Duodenal mucosa (tissue), 2 donors: ENCODE measurements around the gene CD8B.
A peak's percentile ranks its signal among the peaks of the same experiment; 100 is the strongest.
"Not testable (repeated sequence)": the region's sequence is repeated elsewhere in the genome, so short reads cannot be mapped to it uniquely, and the experiment has no call there.

Experiments
- H3K27ac ChIP-seq: one replicate; pipeline ENCODE4 v1.7.0; 2013; ENCODE audit warnings: low read depth, low read length
- H3K27me3 ChIP-seq, 2 donors: one replicate each; pipeline ENCODE4 v1.7.0; 2013; ENCODE audit warnings: low read length in 2 of 2, control low read depth in 1 of 2; ENCODE audit not compliant: insufficient read depth in 2 of 2, control insufficient read depth in 1 of 2
- H3K36me3 ChIP-seq, 2 donors: one replicate each; pipeline ENCODE4 v1.7.0; 2013; ENCODE audit warnings: low read length in 2 of 2, control low read depth in 1 of 2; ENCODE audit not compliant: insufficient read depth in 2 of 2, control insufficient read depth in 1 of 2
- H3K4me1 ChIP-seq, 2 donors: one replicate each; pipeline ENCODE4 v1.7.0; 2013; ENCODE audit warnings: low read length in 2 of 2, control low read depth in 1 of 2; ENCODE audit not compliant: insufficient read depth in 2 of 2, control insufficient read depth in 1 of 2
- H3K4me3 ChIP-seq, 2 donors: one replicate each; pipeline ENCODE4 v1.7.0; 2013; ENCODE audit warnings: low read length in 2 of 2, low read depth in 1 of 2
- H3K9ac ChIP-seq, 2 donors: one replicate each; pipeline ENCODE4 v1.7.0; 2013; ENCODE audit warnings: low read length in 2 of 2, low read depth in 1 of 2
- H3K9me3 ChIP-seq, 2 donors: one replicate each; pipeline ENCODE4 v1.7.0; 2013; ENCODE audit warnings: low read length in 2 of 2, control low read depth in 1 of 2; ENCODE audit not compliant: control insufficient read depth in 1 of 2

Gene CD8B

GRCh38 chr2:86861628-86862379 is at the start of gene CD8B:
TSS of gene CD8B (minus strand) at chr2:86861886. CDS start at chr2:86861865, 21 bp downstream.
- not testable (repeated sequence) for H3K9me3 ChIP-seq, H3K27me3 ChIP-seq, H3K27ac ChIP-seq, H3K4me1 ChIP-seq, H3K9ac ChIP-seq, H3K36me3 ChIP-seq
- peak within 1 kb of the TSS in 1 of 2 donors; percentile 50 for H3K4me3 ChIP-seq

- H3K9ac ChIP-seq, H3K4me3 ChIP-seq, H3K36me3 ChIP-seq: not testable (repeated sequence)
Measured at GRCh38 chr2:86905868-86906267, 44.2 kb upstream of the CD8B start.

GRCh38 chr2:86900687-86901086 is 39.0 kb upstream of the CD8B start:
- not testable (repeated sequence) for H3K27ac ChIP-seq, H3K9me3 ChIP-seq

More at GRCh38 chr2:86905868-86906267, 44.2 kb upstream of the CD8B start:
- H3K27ac ChIP-seq, H3K27me3 ChIP-seq, H3K4me1 ChIP-seq, H3K9me3 ChIP-seq: not testable (repeated sequence)

GRCh38 chr2:86886026-86886425 is 24.3 kb upstream of the CD8B start:
- not testable (repeated sequence) for H3K27me3 ChIP-seq, H3K9ac ChIP-seq, H3K4me1 ChIP-seq

More at GRCh38 chr2:86900687-86901086, 39.0 kb upstream of the CD8B start:
- H3K9ac ChIP-seq, H3K27me3 ChIP-seq, H3K4me1 ChIP-seq, H3K36me3 ChIP-seq, H3K4me3 ChIP-seq: not testable (repeated sequence)

DNA sequence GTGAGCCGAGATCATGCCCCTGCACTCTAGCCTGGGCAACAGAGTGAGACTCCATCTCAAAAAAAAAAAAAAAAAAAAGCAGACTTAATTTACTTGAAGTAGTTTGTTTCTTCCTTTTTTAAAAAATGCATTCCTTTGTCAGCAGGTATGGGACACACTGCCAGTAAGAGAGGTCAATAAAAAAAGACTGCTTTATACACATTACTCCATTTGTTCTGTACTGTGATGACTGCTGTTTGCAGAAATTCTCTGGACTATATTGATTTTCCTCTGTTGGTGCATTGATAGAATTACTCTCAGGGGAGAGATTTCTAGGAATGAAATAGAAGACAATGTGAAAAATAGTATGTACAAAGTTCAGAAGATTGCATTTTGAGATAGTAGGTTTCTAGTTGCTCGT is 21.2 kb upstream of the CD8B start:
- not testable (repeated sequence) for H3K27me3 ChIP-seq, H3K27ac ChIP-seq, H3K9ac ChIP-seq, H3K4me1 ChIP-seq, H3K36me3 ChIP-seq, H3K9me3 ChIP-seq, H3K4me3 ChIP-seq

More at GRCh38 chr2:86886026-86886425, 24.3 kb upstream of the CD8B start:
- H3K36me3 ChIP-seq, H3K9me3 ChIP-seq, H3K4me3 ChIP-seq, H3K27ac ChIP-seq: not testable (repeated sequence)

DNA sequence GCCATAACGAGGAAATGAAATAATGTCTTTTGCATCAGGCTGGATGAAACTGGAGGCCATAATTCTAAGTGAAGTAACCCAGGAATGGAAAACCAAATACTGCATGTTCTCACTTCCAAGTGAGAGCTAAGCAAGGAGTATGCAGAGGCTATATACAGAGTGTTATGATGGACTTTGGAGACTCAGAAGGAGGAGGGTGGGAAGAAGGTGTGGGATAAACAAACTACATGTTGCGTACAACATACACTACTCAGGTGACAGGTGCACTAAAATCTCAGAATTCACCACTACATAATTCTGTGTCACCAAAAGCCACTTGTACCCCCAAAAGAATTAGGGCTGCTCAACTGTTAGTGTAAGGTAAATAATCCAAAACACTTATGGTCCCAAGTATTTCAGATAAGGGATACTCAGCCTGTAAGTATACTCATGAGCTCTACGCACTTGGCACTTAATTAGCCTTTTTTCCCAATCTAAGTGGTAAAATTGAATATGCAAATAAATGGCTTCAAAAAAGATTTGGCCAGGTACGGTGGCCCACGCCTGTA is 20.5 kb upstream of the CD8B start:
- H3K36me3 ChIP-seq, H3K27ac ChIP-seq, H3K27me3 ChIP-seq, H3K4me1 ChIP-seq, H3K9me3 ChIP-seq, H3K4me3 ChIP-seq, H3K9ac ChIP-seq: not testable (repeated sequence)

GRCh38 chr2:86878986-86879385 is 17.3 kb upstream of the CD8B start:
- H3K4me1 ChIP-seq, H3K9ac ChIP-seq, H3K27ac ChIP-seq, H3K9me3 ChIP-seq, H3K4me3 ChIP-seq, H3K36me3 ChIP-seq, H3K27me3 ChIP-seq: not testable (repeated sequence)

DNA sequence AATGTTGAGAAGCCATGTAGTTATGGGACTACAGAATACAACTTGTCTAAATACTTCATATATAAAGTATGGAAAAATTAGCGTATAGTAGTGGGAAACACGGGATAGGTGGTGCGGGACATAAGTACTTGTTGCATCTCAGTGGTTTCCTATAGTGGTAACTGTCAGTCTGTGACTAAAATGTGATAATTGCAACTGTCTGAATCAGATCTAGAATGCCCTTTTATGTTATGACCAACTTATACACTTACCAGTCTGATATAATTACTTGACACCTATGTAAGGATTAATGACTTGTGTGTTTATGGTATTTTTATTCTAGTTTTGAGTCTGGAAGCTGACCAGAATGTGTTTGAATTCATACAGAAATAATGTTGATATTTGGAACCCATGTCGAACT is 9.3 kb upstream of the CD8B start:
- H3K9me3 ChIP-seq, H3K27ac ChIP-seq, H3K9ac ChIP-seq, H3K4me3 ChIP-seq, H3K36me3 ChIP-seq, H3K4me1 ChIP-seq, H3K27me3 ChIP-seq: not testable (repeated sequence)

DNA sequence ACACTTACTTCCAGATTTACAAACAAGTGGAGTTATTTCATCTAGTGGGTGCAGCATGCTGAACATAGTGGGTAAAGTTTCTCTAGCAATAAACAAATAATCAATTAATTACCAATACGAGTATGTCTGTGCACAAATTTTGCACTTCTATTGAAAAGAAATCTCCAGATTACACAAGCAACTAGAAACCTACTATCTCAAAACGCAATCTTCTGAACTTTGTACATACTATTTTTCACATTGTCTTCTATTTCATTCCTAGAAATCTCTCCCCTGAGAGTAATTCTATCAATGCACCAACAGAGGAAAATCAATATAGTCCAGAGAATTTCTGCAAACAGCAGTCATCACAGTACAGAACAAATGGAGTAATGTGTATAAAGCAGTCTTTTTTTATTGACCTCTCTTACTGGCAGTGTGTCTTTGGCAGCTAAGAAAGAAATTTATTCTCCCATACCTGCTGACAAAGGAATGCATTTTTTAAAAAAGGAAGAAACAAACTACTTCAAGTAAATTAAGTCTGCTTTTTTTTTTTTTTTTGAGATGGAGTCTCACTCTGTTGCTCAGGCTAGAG is 7.3 kb upstream of the CD8B start:
- not testable (repeated sequence) for H3K9ac ChIP-seq, H3K36me3 ChIP-seq, H3K27ac ChIP-seq, H3K4me1 ChIP-seq, H3K4me3 ChIP-seq, H3K27me3 ChIP-seq, H3K9me3 ChIP-seq

- H3K9me3 ChIP-seq, H3K27ac ChIP-seq, H3K4me1 ChIP-seq, H3K27me3 ChIP-seq, H3K36me3 ChIP-seq, H3K4me3 ChIP-seq, H3K9ac ChIP-seq: not testable (repeated sequence)
Measured at GRCh38 chr2:86862380-86862703, 656 bp upstream of the CD8B start.
